HG03565 (cell line): Measurements from ENCODE around the gene HDAC10.

Experiments
- ATAC-seq: cut with Tn5 transposase; IDR thresholded peaks from one replicate; pipeline ENCODE4 v1.9.1; 2021; ENCODE audit warnings: mild to moderate bottlenecking, moderate library complexity; ENCODE audit not compliant: unreplicated experiment

The HDAC10 gene

DNA sequence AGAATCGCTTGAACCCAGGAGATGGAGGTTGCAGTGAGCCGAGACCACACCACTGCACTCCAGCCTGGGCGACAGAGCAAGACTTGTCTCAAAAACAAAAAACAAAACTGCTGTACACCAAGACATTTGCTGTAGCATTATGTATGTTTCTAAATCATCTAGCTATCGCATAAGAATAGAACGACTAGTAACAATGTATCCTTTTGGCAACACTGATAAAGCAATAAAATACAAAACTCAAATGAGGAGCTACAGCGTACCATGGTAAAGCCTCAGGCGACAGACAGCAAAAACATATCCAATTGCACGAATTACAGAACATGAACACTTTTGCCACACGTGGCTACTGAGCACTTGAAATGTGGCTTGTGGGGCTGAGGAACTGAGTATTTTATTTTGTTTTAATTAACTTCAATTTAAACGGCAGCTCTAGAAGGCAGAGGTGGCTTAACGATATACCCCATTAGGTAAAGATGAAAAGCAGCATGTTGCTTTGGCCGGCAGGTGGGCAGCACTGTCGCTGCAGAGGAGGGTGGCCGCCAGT, 8.6 kb downstream of the HDAC10 start:
- no peak for ATAC-seq

DNA sequence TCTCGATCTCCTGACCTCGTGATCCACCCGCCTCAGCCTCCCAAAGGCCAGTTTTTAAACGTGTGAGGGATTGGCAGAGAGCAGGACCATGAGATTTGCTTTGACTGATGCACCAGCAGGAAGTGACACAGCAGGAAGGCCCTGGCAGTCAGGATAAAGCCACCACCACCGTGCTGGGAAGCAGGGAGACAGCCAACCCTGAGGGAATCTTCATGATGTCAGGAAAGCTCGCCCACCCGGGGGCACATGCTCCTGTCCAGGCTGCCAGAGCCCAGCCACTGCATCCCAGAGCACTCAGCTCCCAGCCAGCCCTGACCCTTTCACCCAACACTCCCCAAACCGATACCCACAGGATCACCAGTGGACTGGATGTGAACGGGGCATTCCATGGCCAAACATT, 12.3 kb downstream of the HDAC10 start:
- no peak for ATAC-seq

DNA sequence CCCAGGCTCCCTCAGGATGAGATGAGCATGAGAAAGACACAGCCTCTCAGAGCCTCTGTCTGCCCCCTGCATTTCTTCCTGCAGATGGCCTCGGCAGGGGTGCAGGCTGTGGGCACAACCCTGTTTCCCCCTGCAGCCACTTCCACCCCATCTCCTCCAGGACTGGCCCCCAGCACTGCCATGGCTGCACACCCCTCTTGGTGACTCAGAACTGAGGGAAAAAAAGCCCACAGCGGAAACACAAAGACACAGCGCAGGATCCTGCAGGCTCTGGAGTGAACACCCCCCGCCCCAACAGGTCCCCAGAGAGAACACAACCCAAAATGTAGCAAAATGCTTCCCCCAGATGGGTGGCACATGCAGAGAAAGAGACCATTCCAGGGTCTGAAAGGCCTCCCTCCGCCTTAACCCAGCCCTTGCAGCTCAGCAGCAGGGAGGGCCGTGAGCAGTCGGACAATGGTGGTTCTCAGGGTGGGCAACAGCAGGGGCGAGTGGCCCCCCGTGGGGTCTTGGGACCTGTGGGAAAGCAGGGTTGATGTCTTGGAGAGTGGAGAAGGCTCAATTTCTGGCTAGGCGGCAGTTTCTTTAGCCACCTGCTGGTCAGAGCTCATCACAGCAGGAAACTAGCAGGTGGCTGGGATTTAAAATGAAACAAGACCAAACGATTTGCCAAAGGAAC, 14.2 kb downstream of the HDAC10 start:
- ATAC-seq, result no peak

DNA sequence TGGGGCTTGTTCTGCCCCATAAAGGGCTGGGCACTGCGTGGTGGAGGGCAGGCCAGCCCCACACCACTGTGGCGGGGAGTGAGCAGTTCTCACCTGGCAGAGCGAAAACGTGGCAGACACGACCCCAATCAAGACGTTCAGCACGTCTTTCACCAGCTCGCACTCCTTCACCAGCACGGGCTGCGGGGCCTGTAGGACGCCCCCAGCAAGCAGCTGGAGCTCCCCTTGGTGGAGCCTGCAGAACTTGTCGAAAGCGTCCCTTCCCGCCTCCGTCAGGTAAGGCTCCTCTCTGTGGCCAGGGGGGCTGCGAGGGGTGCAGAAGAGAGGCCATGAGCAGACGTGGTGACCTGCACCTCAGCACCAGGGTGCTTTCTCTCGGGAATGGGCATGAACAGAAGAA, 17.8 kb downstream of the HDAC10 start:
- ATAC-seq, result no peak

DNA sequence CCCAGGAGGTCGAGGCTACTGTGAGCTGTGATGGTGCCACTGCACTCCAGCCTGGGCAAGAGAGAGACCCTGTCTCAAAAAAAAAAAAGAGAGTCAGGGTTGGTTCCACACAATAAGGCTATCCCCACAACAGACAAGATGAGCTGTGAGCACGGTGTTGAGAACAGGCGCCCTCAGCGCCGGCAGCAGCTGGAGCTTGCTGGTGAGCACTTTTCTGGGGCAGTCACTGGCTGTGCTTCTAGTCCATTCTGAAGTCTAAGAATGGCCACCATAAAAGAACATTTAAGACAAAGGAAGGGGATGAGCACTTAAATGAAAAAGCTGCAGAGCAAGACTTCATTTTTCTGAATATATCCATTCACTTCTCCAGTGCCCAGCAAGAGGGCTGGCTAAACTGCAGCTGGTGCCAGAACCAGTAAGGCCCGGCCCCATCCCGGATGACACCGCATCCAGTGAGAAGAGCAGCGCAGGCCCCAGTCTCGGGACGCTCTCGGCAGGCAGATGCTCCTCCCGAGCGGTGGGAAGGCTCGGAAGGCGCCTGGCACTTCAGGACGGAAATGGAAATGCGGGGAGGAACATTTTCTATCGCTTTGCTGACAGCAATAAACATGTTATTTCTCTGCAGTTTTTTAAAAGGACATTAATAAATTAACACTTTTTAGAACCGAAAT, 18.4 kb downstream of the HDAC10 start:
- no peak for ATAC-seq

DNA sequence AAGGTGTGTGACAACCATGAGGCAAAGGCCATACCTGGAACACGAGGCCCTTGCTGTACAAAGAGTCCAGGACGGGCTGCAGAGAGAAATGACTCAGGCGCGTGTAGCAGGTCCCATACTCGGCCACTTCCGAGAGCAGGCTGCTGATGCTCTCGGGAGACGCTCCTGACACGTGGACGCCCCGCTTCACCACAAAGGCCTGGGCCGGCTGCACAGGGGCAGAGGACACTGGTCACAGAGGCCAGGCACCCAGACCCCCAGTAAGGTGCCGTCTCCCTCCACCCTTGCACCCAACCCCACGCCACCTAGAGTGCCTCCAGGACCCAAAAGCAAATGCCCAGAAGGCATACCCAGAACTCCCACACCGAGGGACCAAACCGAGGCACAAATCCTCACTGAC, 21.7 kb downstream of the HDAC10 start:
- no peak for ATAC-seq

DNA sequence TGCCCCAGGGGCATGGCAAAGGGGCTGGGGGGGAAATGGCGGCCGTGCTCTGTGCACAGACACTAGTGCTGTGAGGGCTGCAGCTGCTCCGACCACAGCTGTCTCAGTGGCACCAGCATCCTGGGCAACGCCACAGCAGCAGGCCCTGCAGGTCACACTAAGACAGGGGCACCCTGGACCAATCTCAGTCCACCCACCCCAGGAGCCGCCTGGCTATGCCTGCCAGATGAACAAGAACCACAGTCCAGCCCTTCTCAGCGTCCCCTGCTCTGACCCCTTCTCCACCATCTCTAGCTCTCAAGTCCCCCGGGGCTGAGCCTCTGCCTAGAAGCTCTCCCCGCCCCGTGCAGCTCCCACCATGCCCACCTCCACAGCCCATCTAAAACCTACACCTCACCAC, 22.7 kb downstream of the HDAC10 start:
- ATAC-seq, result no peak

DNA sequence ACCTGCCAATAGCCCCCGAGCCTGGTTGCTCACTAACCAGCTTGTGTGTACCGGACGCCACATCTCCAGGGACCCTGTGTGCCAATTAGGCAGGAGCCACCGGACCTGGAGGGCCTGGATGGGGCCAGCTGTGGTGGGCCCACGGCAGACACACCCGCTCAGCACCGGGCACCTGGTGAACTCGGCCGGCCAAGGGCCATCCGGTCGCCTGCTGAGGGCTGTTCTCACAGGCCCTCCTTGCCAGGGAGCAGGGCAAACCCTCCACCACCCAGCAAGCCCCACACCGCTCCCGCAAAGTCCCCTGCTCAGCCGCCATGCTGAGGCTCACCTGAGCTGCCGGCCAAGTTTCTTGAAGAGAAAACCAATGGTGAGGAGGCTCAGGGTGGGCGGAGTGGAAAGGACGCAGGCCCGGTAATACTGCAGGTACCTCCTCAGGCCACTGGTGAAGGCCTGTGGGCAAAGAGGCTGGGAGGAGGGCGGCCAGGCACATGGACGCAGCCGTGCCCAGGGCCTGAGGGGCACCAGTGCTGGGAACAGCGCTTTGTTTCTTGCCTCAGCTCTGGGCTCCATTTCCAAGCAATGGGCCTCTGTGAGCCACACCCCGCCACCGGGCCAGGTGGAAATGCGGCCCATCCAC, 23.4 kb downstream of the HDAC10 start:
- ATAC-seq, result no peak

DNA sequence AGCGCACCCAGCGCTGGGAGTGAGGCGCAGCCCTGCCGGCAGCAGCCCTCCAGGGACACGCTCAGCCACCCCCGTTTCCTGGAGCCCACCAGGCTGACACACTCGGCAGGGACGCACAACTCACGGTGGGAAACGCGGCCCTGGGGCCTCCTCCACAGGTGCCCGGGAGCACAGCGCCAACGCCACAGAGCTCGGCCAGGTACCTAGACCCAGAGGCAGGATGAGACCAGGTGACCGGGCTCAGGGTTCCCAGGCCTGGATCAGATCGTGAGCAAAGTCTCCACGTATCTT, 24.2 kb downstream of the HDAC10 start:
- ATAC-seq, result no peak

DNA sequence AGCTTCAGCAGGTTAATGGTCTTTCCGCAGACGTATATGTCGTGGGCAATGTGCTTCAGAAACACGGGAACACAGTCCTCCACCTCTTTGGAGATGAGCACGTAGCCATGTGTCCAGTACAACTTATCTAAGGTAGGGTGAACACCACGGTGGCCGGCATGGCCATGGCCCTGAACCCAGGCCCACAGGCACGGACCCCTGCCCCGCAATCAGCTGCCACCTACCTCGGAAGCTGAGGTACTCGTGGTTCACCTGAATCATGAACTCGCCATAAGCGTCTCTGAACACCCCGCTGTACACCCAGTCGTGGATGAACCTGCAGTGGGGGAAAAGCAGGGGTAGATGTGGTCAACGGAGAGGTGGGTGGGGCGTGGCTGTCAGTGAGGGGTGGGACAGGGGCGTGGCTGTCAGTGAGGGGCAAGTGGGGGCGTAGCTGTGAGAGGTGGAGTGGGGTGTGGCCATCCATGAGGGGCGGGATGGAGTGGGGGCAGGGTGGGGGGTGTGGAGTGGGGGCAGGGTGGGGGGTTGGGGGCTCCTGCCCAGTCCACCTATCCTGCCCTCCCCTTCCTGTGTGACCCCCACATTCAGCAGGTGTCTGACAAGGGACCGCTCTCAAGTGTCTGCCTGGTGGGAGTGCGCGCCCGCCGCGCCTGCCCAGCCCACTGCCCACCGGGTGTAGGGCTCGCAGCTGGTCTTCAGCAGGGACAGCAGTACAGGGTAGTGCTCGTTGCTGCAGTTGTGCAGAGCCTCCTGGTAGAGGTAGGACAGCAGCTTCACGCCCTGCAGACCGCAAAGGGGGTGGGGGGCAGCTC, 24.8 kb downstream of the HDAC10 start:
- no peak for ATAC-seq

DNA sequence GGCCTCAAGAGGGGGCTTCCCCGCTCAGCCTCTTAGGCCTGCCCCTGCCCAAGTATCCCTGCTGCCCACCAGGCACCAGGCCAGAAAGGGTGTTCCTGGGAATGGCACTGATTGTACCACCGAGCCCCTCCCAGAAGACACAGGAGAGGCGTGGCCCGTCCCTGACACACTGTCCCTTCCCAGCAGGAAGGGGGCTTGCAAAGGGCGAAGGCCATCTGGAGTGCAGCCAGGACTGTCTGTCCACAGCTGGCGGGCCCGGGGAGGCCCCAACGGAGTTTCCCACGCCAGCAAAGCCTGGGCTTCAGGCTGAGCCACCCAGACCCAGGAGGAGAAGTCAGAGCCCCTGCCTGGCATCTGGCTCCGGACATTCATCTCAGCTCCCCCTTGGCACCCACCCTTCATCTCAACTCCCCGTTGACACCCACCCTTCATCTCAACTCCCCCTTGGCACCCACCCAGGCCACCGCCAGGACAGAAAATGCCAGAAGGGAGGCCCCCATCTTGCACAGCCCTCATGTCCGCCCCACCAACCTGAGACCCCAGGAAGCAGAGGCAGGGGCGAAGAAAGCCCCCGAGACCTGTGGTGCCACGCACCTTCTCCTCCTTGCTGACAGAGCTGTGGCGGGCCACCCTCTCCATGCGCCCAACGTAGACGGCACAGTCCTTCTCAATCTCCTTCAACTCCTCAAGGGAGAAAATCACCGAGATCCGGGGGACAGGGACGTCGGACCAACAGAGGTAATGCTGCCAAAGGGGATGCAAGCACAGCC, 25.7 kb downstream of the HDAC10 start:
- no peak for ATAC-seq

DNA sequence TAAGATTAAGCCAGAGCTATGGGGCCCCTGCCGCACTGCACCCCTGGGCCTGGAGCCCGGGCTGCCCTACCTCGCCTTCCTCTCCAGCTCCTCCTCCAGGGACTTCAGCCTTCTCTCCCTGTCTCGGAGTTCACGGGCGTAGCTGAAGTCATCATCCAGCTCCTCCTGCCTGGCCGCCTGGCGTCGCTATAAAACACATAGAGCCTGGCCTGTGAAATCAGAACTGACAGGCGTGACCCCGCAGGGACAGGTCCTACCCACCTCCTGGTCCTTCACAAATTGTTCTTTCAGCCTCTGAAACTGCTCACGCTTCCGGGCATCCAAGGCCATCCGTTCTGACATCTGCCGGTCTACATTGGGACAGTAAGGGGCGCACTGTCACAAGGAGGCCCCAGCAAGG, 27.0 kb downstream of the HDAC10 start:
- ATAC-seq, result no peak

DNA sequence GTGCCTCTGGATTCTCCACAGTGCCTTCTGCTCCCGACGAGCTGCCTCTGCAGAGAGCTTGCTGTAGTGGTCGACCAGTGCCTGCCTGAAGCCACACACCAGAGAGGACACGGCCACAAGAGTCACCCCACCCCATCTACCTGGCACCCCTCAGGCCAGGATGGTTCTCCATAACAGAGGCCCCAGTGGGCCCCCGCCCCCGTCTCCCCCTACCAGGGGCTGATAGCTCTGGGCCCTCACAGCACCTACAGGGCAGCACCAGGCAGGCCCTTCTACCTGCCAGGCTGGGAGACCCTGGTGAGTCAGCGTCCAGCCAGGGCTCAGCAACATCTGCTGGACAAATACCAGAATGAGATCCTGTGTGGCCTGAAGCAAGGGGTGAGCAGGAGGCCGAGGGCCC, 28.6 kb downstream of the HDAC10 start:
- ATAC-seq, result no peak

DNA sequence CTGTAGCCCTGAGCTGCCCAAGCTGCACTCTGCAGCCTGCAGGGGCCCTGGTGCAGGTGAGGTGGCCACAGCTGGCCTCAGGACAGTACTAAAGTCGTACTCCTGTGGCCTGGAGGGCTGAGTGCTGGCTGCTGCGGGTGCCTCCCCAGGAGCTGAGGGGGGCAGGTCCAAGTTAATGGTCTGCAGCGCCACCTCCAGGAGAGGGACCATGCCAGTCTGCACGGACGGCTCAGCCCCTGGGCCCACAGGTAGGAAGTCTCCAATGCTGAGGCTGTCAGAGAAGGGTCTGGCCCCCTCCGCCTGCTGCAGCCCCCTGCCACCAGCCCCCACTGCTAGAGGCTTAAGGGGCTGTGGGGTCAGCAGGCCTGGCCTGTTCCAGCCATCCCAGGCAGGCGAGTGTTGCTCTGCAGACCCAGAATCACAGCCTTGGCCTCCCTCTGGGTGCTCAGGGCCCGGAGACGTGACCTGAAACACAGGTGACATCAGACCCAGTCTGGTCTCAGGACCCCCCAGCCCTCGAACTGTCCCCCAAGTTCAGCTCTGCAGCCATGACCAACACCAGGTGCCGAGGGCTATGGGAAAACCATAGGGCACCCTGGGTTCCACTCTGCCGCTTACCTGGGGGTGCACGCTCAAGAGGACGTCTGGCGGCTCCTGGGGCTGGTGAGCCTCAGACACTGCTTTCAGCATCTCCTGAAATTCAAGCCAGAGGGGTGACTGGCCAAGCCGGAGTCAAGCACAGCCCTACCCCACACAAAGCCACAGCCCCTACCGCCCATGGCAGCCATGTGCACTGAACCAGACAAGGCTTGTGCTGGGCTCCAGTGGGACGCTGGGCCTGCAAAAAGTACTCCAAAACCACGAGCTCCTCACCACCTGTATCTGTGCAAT, 29.4 kb downstream of the HDAC10 start:
- no peak for ATAC-seq

DNA sequence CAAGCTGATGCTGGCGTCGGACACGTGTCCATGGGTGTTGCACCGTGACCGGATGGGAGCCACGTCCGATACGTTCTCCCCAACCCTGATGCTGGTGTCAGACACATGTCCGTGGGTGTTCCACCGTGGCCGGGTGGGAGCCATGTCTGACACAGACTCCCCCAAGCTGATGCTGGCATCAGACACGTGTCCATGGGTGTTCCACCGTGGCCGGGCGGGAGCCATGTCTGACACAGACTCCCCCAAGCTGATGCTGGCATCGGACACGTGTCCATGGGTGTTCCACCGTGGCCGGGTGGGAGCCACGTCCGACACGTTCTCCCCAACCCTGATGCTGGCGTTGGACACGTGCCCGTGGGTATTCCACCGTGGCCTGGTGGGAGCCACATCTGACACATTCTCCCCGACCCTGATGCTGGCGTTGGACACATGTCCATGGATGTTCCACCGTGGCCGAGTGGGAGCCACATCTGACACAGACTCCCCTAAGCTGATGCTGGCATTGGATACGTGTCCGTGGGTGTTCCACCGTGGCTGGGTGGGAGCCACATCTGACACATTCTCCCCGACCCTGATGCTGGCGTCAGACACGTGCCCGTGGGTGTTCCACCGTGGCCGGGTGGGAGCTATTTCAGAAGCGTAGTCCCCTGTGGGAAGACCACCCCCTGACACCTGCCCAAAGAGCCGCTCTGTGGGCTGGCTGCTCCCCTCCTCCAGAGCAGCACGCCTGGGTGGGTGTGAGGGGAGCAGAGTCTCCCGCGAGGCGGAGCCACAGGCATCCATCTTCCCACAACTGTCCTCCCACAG, 30.3 kb downstream of the HDAC10 start:
- no peak for ATAC-seq

DNA sequence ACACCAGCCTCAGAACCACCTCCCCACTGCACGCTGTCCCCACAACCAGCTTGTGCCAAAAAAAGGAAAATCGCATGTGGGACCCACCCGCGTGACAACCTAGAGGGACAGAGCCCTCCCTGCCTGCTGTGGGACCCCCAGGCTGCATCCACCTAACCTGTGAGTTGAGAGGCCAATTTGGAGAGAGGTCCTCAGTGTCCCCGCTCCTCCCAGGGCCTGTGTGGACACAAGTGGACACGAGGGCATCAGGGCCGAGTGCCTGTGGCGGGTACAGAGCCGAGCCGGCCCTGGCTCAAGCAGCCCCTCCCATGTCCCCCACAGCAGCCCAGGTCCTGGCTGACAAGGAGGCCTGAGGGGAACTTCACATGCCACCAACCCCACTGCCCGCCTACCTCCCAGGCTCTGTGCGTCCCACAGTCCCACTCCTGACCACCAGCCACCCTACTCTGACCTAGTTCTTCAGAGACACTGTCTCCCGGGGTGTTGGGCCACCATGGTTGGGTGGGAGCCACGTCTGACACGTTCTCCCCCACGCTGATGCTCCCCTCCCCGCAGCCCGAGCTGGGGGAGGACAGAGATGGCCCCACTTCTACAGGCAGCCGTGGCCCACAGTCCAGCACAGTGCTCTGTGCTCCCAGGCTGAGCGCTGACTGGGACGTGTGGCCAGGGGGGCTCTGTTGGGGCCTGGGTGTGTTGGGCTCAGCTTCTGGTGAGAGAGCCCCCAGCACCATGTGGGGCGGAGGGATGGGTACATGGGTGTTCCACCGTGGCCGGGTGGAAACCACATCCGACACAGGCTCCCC, 31.1 kb downstream of the HDAC10 start:
- no peak for ATAC-seq

DNA sequence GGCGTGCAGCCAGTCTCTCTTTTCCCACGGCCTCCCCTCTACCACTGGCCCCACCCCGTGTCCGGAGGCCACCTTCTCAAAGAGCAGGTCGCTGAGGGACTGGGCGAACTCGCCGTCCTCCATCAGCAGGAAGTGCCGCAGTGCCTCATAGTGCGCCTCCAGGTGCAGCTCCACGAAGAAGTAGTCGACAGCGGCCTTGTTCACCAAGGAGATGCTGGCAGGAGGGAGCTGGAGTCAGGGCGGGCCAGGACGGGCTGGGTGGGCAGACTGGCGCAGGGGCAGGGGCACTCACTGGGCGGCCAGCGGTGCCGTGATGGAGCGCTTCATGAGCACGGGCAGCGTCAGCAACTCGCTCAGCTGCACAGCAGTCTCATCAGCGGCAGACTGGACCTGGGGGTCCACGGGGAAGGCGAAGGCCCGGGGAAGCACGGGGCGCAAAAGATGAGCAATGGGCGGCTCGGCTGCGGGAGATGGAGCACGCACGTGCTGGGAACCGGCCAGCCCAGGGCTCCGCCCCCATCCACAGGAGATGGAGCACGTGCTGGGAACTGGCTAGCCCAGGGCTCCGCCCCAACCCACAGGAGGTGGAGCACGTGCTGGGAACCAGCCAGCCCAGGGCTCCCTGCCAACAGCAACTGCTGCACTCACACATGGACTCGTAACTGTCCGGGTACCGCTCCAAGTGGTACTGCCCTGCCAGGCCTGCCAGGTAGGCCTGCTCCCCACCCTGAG, 31.9 kb downstream of the HDAC10 start:
- ATAC-seq, result no peak
